K562 (cell line): ENCODE results near the gene KLHL6. TPM values are rescaled to one million over a fixed set of nuclear protein-coding genes. Genes with fewer than 3 reads are reported as not detected.

Source experiments
- E4F1 ChIP-seq: fragments of 250-450 bp; sonication (Bioruptor Pico); IDR thresholded peaks from 2 replicates; pipeline ENCODE4 v1.5.0; 2021; ENCODE audit warnings: mild to moderate bottlenecking, borderline replicate concordance
- ELK1 ChIP-seq: sonication (generic); formaldehyde crosslinking; IDR thresholded peaks from 2 replicates; pipeline ENCODE4 v1.8.1; 2022; ENCODE audit warnings: missing genetic modification reagents
- FOXJ3 ChIP-seq: sonication (generic); formaldehyde crosslinking; IDR thresholded peaks from 2 replicates; pipeline ENCODE4 v1.4.0; 2020; ENCODE audit warnings: mild to moderate bottlenecking, missing genetic modification reagents
- GMEB1 ChIP-seq: fragments of 250-450 bp; sonication (Bioruptor Pico); IDR thresholded peaks from 2 replicates; pipeline ENCODE4 v1.4.0; 2020; ENCODE audit warnings: mild to moderate bottlenecking
- HMG20A ChIP-seq: fragments of 450-650 bp; formaldehyde crosslinking; conservative IDR thresholded peaks from 2 replicates; pipeline ENCODE4 v1.4.0; 2020; ENCODE audit warnings: mild to moderate bottlenecking, mixed read lengths
- ILK ChIP-seq: fragments of 450-650 bp; IDR thresholded peaks from 2 replicates; pipeline ENCODE4 v1.6.1; 2016; ENCODE audit warnings: missing genetic modification characterization, low read depth, mild to moderate bottlenecking, missing compliant biosample characterization, moderate library complexity, borderline replicate concordance
- MLX ChIP-seq, 2 experiments: fragments of 450-650 bp in 1 of 2; sonication (generic) in 1 of 2; formaldehyde crosslinking; conservative IDR thresholded peaks; 2 replicates each; pipeline versions ENCODE4 v1.4.0 to v1.8.1; 2020 to 2022; ENCODE audit warnings: mild to moderate bottlenecking in 1 of 2, missing genetic modification reagents in 1 of 2
- MXD1 ChIP-seq: fragments of 250-450 bp; sonication (Bioruptor Pico); IDR thresholded peaks from 2 replicates; pipeline ENCODE4 v1.8.0; 2021; ENCODE audit warnings: borderline replicate concordance, mild to moderate bottlenecking, moderate library complexity; ENCODE audit not compliant: poor library complexity, severe bottlenecking
- RFX7 ChIP-seq: fragments of 250-450 bp; sonication (Bioruptor Pico); IDR thresholded peaks from 2 replicates; pipeline ENCODE4 v1.5.1; 2021; ENCODE audit warnings: mild to moderate bottlenecking
- SMAD3 ChIP-seq: fragments of 450-650 bp; formaldehyde crosslinking; conservative IDR thresholded peaks from 2 replicates; pipeline ENCODE4 v1.4.0; 2020; ENCODE audit warnings: mild to moderate bottlenecking
- THRAP3 ChIP-seq: fragments of 450-650 bp; IDR thresholded peaks from 2 replicates; pipeline ENCODE4 v1.6.1; 2016; ENCODE audit warnings: mild to moderate bottlenecking, inconsistent platforms, borderline replicate concordance
- ZBTB7A ChIP-seq: IDR thresholded peaks from 2 replicates; pipeline ENCODE4 v1.6.1; 2011; ENCODE audit warnings: low read depth, mild to moderate bottlenecking, low read length, moderate library complexity, borderline replicate concordance; ENCODE audit not compliant: control insufficient read depth
- ZNF146 ChIP-seq: IDR thresholded peaks from one replicate; pipeline ENCODE4 v1.6.1; 2018; ENCODE audit warnings: missing compliant biosample characterization; ENCODE audit not compliant: unreplicated experiment
- ZNF445 ChIP-seq: fragments of 250-450 bp; sonication (Bioruptor Pico); IDR thresholded peaks from 2 replicates; pipeline ENCODE4 v1.4.0; 2020; ENCODE audit warnings: low read depth, mild to moderate bottlenecking, moderate library complexity
- ZNF589 ChIP-seq: fragments of 200-800 bp; sonication (Bioruptor generic); IDR thresholded peaks from 2 replicates; pipeline ENCODE4 v1.6.1; 2016; ENCODE audit warnings: low read depth, missing genetic modification characterization, missing compliant biosample characterization
- polyA plus RNA-seq, 8 experiments: library from polyadenylated mRNA; depleted of rRNA in 4 of 8; stranded (reverse) in 5 of 8; unstranded in 3 of 8; fragments of >200 nt; fragmentation: Nextera tagmentation in 2 of 8; fragmentation: Illumina TruSeq in 1 of 8; extraction: Ambion mirVana in 2 of 8; extraction: Trizol in 1 of 8; gene quantifications; 2 replicates each; pipeline versions ENCODE4 v1.2.1 to v1.2.3, GENCODE V29; 2011 to 2014; ENCODE audit warnings: inconsistent platforms in 1 of 8, missing spikeins in 1 of 8
- total RNA-seq, 7 experiments: library from RNA; depleted of rRNA in 6 of 7; stranded (reverse); fragments of >200 nt in 6 of 7; fragmentation: Illumina TruSeq in 2 of 7; extraction: Trizol in 2 of 7; gene quantifications; 2 replicates each; pipeline versions ENCODE4 v1.2.1 to v1.2.3, GENCODE V29; 2011 to 2021; ENCODE audit warnings: low replicate concordance in 1 of 7

Gene KLHL6
- total and polyA plus RNA-seq, 9 of the 15 experiments (the other 6 are each of a cell fraction or from before 2014, with no cell fraction given) = 0.18 to 2.1 (median 1.4) TPM

GRCh38 chr3:183555541-183556081 lies at the start of gene KLHL6 (continued):
- TF ChIP-seq E4F1 (CRISPR knock-in tag) (no peak), ELK1 (CRISPR knock-in tag) (no peak), FOXJ3 (CRISPR knock-in tag) (no peak), ZBTB7A (no peak), HMG20A (CRISPR knock-in tag) (no peak), MLX (CRISPR knock-in tag; conservative IDR thresholded peaks at IDR 0.05) (no peak), GMEB1 (CRISPR knock-in tag) (no peak), ILK (no peak), RFX7 (CRISPR knock-in tag) (no peak), ZNF589 (CRISPR knock-in tag) (peak; percentile 78), MXD1 (no peak), THRAP3 (0 out of 2 replicates have a peak, but pooled peaks have one; percentile 56), SMAD3 (CRISPR knock-in tag) (no peak), ZNF146 (CRISPR knock-in tag) (no peak), ZNF445 (CRISPR knock-in tag) (no peak)
